Measurements from ENCODE around the gene CINP. TPM values are rescaled to one million over a fixed set of nuclear protein-coding genes. Genes with fewer than 3 reads are reported as not detected.

The CINP gene
- total and polyA plus RNA-seq, 2 of the 13 experiments (the other 11 are each of a cell fraction or from before 2014, with no cell fraction given): 32.8 to 42.8 TPM

GRCh38 chr14:102316743-102317563 lies 45.7 kb downstream of the CINP start (continued):
- no peak for TF ChIP-seq PTBP1 (IDR thresholded peaks at IDR 0.05; ENCODE audit: low read depth, low read length, poor library complexity, severe bottlenecking)
- no peak for TF ChIP-seq CENPBD1 (CRISPR knock-in tag; IDR thresholded peaks at IDR 0.05; ENCODE audit: borderline replicate concordance, low read depth)
- no peak for TF ChIP-seq TBX3 (IDR thresholded peaks at IDR 0.05; ENCODE audit: borderline replicate concordance)
- peak; percentile 88 for TF ChIP-seq ZBTB37 (CRISPR knock-in tag; IDR thresholded peaks at IDR 0.05)
- no peak for TF ChIP-seq ZNF75D (CRISPR knock-in tag; IDR thresholded peaks at IDR 0.05; ENCODE audit: borderline replicate concordance)
- TF ChIP-seq SYNCRIP (IDR thresholded peaks at IDR 0.05; ENCODE audit: insufficient read depth, low read depth, low read length): no peak
- no peak; the same call in 1 of the 2 replicates for TF ChIP-seq ZNF180 (CRISPR knock-in tag; IDR thresholded peaks at IDR 0.05; ENCODE audit: borderline replicate concordance, low read depth)
- TF ChIP-seq ZBTB43 (CRISPR knock-in tag; conservative IDR thresholded peaks at IDR 0.05): peak; percentile 29; the same call in 1 of the 2 replicates
- peak; percentile 43; the same call in 1 of the 2 replicates for TF ChIP-seq NR2C2 (CRISPR knock-in tag; IDR thresholded peaks at IDR 0.05; ENCODE audit: borderline replicate concordance)
- TF ChIP-seq KAT2B (IDR thresholded peaks at IDR 0.05; ENCODE audit: borderline replicate concordance, low read depth, low read length): no peak
- TF ChIP-seq FOXP1 (IDR thresholded peaks at IDR 0.05): no peak
- no peak for TF ChIP-seq FOXP1 (CRISPR knock-in tag; IDR thresholded peaks at IDR 0.05)
- TF ChIP-seq DMAP1 (CRISPR knock-in tag; IDR thresholded peaks at IDR 0.05): no peak
- TF ChIP-seq KDM1A (CRISPR knock-in tag; IDR thresholded peaks at IDR 0.05): peak; percentile 74
- TF ChIP-seq ZNF33B (CRISPR knock-in tag; IDR thresholded peaks at IDR 0.05): no peak
- TF ChIP-seq NR2F6 (IDR thresholded peaks at IDR 0.05): peak; percentile 31; the same call in 1 of the 2 replicates
- peak; percentile 62 for TF ChIP-seq NR2F6 (CRISPR knock-in tag; IDR thresholded peaks at IDR 0.05)
- no peak for TF ChIP-seq ZNF496 (CRISPR knock-in tag; IDR thresholded peaks at IDR 0.05; ENCODE audit: insufficient replicate concordance)
- no peak; the same call in 1 of the 2 replicates for TF ChIP-seq ARHGAP35 (CRISPR knock-in tag; IDR thresholded peaks at IDR 0.05; ENCODE audit: borderline replicate concordance)
- TF ChIP-seq ONECUT2 (CRISPR knock-in tag; IDR thresholded peaks at IDR 0.05): no peak; the same call in 1 of the 2 replicates
- TF ChIP-seq BRD4 (CRISPR knock-in tag; IDR thresholded peaks at IDR 0.05): no peak
- TF ChIP-seq ZNF33A (CRISPR knock-in tag; IDR thresholded peaks at IDR 0.05; ENCODE audit: borderline replicate concordance): peak; percentile 66; the same call in 1 of the 2 replicates
- peak; percentile 65; the same call in 1 of the 2 replicates for TF ChIP-seq HDAC1 (CRISPR knock-in tag; IDR thresholded peaks at IDR 0.05)
- TF ChIP-seq ZNF737 (CRISPR knock-in tag; IDR thresholded peaks at IDR 0.05; ENCODE audit: borderline replicate concordance): no peak; the same call in 1 of the 2 replicates
- TF ChIP-seq ZNF724P (CRISPR knock-in tag; IDR thresholded peaks at IDR 0.05; ENCODE audit: borderline replicate concordance): no peak; the same call in 1 of the 2 replicates
- TF ChIP-seq ZNF816 (CRISPR knock-in tag; IDR thresholded peaks at IDR 0.05; ENCODE audit: borderline replicate concordance): peak; percentile 39; the same call in 1 of the 2 replicates
- no peak for TF ChIP-seq ZNF749 (CRISPR knock-in tag; IDR thresholded peaks at IDR 0.05; ENCODE audit: borderline replicate concordance)
- 0 out of 2 replicates have a peak, but pooled peaks have one; percentile 65 for TF ChIP-seq ZKSCAN5 (CRISPR knock-in tag; IDR thresholded peaks at IDR 0.05)
- TF ChIP-seq ZNF121 (CRISPR knock-in tag; IDR thresholded peaks at IDR 0.05): no peak
